Spleen (tissue), 7 donors: ENCODE data around the gene SDHAF4.

Experiments
- POLR2A ChIP-seq, 3 donors: fragments of 450-650 bp; IDR thresholded peaks; one replicate each; pipeline ENCODE4 v1.5.1; 2017; ENCODE audit warnings: antibody characterized with exemption in 3 of 3, mild to moderate bottlenecking in 1 of 3
- POLR2AphosphoS5 ChIP-seq, 3 donors: sonication (generic); formaldehyde crosslinking; IDR thresholded peaks; one replicate each; pipeline ENCODE4 v1.5.1; 2017; ENCODE audit warnings: antibody characterized with exemption in 3 of 3
- TF ChIP-seq, protein P1 (sequence below), 11 experiments: fragments of 200-600 bp in 7 of 11; fragments of 450-650 bp in 4 of 11; sonication (generic) in 4 of 11; IDR thresholded peaks in 8 of 11; conservative IDR thresholded peaks in 3 of 11; 1 replicate in 7 of 11; 2 replicates in 4 of 11; pipeline versions ENCODE4 v1.4.0 to v1.8.0; 2016 to 2021; ENCODE audit warnings: antibody characterized with exemption in 11 of 11, inconsistent platforms in 4 of 11, mild to moderate bottlenecking in 1 of 11
- donor health status: DM: no; HTN: no; CAD: no; lungs with moderate emphysema.
- donor health status: DM: no; HTN: no; CAD: no.
- donor health status: DM: no; HTN: no; CAD: no.

DNA sequence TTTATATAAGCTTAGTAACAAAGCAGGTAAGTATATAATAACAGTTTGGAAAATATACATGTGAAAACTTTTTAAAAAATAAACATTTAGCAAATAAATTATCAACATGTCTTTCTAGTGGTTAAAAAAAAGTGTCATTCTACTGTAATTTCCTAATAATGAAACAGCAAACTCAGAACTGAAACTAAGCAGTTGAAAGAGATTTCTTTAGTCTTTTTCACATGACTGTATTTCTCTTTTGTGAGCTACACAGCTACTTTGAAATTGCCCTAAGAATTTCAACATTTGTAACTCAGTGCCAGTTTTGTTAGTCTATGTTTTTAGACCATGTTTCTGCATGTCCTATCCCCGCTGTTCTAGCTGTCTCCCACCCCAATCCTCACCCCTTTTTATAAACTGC is 28.4 kb upstream of the SDHAF4 start:
- TF ChIP-seq, protein P1, sequence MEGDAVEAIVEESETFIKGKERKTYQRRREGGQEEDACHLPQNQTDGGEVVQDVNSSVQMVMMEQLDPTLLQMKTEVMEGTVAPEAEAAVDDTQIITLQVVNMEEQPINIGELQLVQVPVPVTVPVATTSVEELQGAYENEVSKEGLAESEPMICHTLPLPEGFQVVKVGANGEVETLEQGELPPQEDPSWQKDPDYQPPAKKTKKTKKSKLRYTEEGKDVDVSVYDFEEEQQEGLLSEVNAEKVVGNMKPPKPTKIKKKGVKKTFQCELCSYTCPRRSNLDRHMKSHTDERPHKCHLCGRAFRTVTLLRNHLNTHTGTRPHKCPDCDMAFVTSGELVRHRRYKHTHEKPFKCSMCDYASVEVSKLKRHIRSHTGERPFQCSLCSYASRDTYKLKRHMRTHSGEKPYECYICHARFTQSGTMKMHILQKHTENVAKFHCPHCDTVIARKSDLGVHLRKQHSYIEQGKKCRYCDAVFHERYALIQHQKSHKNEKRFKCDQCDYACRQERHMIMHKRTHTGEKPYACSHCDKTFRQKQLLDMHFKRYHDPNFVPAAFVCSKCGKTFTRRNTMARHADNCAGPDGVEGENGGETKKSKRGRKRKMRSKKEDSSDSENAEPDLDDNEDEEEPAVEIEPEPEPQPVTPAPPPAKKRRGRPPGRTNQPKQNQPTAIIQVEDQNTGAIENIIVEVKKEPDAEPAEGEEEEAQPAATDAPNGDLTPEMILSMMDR (IDR thresholded peaks at IDR 0.05 in 8 of 11, conservative IDR thresholded peaks at IDR 0.05 in 3 of 11): no peak
- no peak for TF ChIP-seq POLR2A (IDR thresholded peaks at IDR 0.05)
- TF ChIP-seq POLR2AphosphoS5 (IDR thresholded peaks at IDR 0.05): no peak
